DOHH2 (cell line): Measurements from ENCODE around the gene HTRA3.

ENCODE experiments used
- EZH2phosphoT487 ChIP-seq: fragments of 200-600 bp; sonication (generic); IDR thresholded peaks from 2 replicates; pipeline ENCODE4 v1.6.1; 2017; ENCODE audit warnings: borderline replicate concordance, mild to moderate bottlenecking, antibody characterized with exemption, low read length, moderate library complexity, mixed read lengths
- TF ChIP-seq, protein P1 (sequence below): fragments of 200-600 bp; sonication (generic); IDR thresholded peaks from one replicate; pipeline ENCODE4 v1.5.1; 2014; ENCODE audit warnings: antibody characterized with exemption, mild to moderate bottlenecking, low read depth, low read length; ENCODE audit not compliant: poor library complexity, severe bottlenecking

DNA sequence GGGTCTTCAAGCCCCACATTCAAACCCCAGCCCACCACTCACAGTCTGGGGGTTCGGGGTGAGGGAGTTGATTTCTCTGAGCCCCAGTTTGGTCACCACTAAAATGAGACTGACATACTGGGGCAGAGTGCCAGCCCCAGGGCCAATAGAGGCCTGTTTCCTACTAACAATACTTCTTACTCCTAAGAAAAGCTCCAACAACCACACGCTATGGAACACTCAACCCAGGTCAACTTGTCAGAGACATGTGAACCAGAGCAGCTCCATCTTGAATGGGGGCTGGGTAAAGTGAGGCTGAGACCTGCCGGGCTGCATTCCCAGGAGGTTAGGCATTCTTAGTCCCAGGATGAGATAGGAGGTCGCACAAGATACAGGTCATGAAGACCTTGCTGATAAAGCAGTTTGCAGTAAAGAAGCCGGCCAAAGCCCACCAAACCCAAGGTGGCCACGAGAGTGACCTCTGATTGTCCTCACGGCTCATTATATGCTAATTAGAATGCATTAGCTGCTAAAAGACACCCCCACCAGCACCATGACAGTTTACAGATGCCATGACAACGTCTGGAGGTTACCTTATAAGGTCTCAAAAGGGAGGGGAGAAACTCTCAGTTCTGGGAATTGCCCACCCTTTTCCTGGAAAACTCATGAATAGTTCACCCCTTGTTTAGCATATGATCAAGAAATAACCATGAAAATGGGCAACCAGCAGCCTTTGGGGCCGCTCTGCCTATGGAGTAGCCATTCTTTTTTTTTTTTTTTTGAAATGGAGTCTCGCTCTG lies 26.6 kb upstream of the HTRA3 start:
- TF ChIP-seq, protein P1, sequence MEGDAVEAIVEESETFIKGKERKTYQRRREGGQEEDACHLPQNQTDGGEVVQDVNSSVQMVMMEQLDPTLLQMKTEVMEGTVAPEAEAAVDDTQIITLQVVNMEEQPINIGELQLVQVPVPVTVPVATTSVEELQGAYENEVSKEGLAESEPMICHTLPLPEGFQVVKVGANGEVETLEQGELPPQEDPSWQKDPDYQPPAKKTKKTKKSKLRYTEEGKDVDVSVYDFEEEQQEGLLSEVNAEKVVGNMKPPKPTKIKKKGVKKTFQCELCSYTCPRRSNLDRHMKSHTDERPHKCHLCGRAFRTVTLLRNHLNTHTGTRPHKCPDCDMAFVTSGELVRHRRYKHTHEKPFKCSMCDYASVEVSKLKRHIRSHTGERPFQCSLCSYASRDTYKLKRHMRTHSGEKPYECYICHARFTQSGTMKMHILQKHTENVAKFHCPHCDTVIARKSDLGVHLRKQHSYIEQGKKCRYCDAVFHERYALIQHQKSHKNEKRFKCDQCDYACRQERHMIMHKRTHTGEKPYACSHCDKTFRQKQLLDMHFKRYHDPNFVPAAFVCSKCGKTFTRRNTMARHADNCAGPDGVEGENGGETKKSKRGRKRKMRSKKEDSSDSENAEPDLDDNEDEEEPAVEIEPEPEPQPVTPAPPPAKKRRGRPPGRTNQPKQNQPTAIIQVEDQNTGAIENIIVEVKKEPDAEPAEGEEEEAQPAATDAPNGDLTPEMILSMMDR = no peak
- TF ChIP-seq EZH2phosphoT487 = no peak
